Fibroblast of villous mesenchyme (primary cell): Measurements from ENCODE around the gene RIMS4. TPM values are rescaled to one million over a fixed set of nuclear protein-coding genes. Genes with fewer than 3 reads are reported as not detected.

Experiments
- DNase-seq: peaks from one replicate; pipeline ENCODE4 v3.0.0-alpha.2; 2010; ENCODE audit warnings: low read depth
- H3K4me3 ChIP-seq: 2 replicates; pipeline ENCODE4 v1.5.1; 2011; ENCODE audit warnings: low read depth, mild to moderate bottlenecking, low read length
- total RNA-seq: library from RNA; depleted of rRNA; stranded (reverse); fragments of >200 nt; gene quantifications from 2 replicates; pipeline ENCODE4 v1.2.3, GENCODE V29; 2012
- TF ChIP-seq, protein P1 (sequence below): IDR thresholded peaks from 2 replicates; pipeline ENCODE4 v1.5.1; 2012; ENCODE audit warnings: low read depth, mild to moderate bottlenecking, low read length; ENCODE audit not compliant: insufficient read depth

RIMS4 gene
- total RNA-seq, 1 donor, result not detected

DNA sequence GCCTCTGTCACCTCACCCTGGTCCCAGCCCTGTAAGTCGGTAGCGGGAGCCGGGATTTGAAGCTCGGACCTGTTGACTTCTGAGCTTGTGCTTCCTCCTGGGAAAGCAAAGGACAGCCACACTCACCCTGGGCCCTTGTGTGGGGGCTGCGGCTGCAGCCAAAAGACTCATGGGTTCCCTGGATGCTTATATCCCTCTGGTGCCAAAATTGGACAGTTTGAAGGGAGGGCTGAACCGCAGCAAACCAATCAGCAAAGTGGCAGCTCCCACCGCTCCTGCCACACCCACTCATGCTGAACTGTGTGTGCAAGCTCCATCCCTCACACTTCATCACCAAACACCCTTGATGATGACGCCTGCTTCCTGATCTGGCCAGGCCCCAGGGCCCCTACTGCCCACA, 99.1 kb downstream of the RIMS4 start:
- no peak for DNase-seq
- TF ChIP-seq, protein P1, sequence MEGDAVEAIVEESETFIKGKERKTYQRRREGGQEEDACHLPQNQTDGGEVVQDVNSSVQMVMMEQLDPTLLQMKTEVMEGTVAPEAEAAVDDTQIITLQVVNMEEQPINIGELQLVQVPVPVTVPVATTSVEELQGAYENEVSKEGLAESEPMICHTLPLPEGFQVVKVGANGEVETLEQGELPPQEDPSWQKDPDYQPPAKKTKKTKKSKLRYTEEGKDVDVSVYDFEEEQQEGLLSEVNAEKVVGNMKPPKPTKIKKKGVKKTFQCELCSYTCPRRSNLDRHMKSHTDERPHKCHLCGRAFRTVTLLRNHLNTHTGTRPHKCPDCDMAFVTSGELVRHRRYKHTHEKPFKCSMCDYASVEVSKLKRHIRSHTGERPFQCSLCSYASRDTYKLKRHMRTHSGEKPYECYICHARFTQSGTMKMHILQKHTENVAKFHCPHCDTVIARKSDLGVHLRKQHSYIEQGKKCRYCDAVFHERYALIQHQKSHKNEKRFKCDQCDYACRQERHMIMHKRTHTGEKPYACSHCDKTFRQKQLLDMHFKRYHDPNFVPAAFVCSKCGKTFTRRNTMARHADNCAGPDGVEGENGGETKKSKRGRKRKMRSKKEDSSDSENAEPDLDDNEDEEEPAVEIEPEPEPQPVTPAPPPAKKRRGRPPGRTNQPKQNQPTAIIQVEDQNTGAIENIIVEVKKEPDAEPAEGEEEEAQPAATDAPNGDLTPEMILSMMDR, result no peak
- H3K4me3 ChIP-seq, result no peak overlapping the region

DNA sequence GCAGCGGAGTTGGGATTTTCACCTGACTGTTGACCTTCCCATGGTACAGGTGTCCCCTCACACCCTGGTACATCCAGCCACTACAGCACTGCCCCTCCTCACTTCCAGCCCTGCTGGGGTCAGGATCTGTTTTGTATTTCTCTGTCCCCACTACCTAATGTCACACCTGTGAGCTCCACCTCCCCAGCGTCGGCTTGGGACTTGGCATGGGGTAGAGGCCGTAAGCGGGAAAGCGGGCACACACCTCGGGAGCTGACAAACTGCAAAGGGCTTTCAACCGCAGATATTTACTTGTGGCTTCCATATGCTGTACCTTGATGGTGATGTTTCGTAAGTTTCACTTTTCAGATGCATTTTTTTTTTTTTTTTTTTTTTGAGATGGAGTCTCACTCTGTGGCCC, 100.5 kb downstream of the RIMS4 start:
- no peak for DNase-seq
- H3K4me3 ChIP-seq, result no peak overlapping the region
- TF ChIP-seq, protein P1, result no peak

DNA sequence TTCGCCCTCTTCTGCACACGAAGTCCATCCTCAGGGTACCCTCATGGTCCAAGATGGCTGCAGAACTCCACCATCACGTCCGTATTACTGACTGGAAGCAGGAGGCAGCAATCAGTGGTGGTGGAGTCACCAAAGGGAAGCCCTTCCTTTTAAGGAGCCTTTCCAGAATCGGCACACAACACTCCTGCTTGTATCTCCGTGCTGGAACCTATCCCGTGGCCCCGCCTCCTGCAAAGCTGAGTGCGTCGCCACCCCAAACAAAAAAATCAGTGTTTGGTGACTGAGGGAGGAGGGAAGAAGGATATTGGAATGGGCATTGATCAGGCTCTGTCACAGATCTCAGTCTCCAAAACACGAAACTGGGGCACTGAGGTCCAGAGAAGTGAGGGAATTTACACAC, 101.0 kb downstream of the RIMS4 start:
- H3K4me3 ChIP-seq, result no peak overlapping the region
- TF ChIP-seq, protein P1, result no peak
- no peak for DNase-seq

DNA sequence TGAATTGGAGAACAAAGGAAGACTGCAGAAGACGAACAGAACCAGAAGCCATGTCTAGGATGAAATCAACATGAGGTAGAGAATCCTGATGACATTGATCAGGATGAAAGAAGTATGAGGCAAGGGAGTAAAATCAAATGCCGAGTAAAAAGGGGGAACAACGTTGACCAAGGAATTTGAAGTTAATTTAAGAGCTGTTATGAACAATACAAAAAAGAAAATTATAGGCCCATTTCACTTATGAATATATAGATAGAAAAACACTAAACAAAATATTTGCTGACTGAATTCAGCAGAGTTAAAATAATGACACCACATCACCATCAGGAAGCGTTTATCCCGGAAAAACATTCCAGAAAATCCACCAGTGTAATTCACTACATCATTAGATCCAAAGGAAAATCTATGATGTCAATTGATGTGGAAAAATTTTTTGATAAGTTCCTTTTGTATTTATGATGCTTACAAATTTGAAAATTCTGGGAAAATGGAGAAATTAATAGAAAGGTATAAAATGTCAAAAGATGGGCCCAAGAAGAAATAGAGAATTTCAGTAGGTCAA, 103.2 kb downstream of the RIMS4 start:
- DNase-seq, result no peak

GRCh38 chr20:44706301-44707017, 103.9 kb downstream of the RIMS4 start:
- no peak for DNase-seq
- TF ChIP-seq, protein P1, result no peak
- H3K4me3 ChIP-seq, result no peak overlapping the region

More for the DNA sequence above, 103.2 kb downstream of the RIMS4 start:
- H3K4me3 ChIP-seq, result no peak overlapping the region
- TF ChIP-seq, protein P1, result no peak

GRCh38 chr20:44705364-44706094, 104.8 kb downstream of the RIMS4 start:
- no peak for DNase-seq
- TF ChIP-seq, protein P1, result no peak
- no peak overlapping the region for H3K4me3 ChIP-seq
